HG02571 (cell line): ENCODE results near the gene UBE2V1.
"Not testable (repeated sequence)": the region's sequence is repeated elsewhere in the genome, so short reads cannot be mapped to it uniquely, and the experiment has no call there.

Experiments
- ATAC-seq: cut with Tn5 transposase; IDR thresholded peaks from one replicate; pipeline ENCODE4 v1.9.1; 2021; ENCODE audit warnings: mild to moderate bottlenecking, moderate library complexity; ENCODE audit not compliant: unreplicated experiment

Gene UBE2V1

DNA sequence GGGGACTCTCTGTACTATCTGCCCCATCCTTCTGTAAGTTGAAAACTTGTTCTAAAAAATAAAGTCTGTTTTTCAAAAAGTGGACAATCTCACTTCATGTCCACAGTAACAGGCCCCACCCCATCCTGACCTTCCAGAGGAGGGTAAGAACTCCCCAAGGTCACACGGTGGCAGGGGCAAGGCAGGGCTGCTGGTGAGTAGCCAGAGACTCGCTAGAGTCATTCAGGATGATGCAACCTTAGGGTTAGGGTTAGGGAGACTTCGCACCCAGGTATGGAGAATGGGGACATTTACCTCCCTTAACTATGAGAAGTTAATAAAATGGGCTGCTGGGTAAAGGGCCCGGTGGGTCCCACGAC lies 25.1 kb upstream of the UBE2V1 start:
- no peak for ATAC-seq

- not testable (repeated sequence) for ATAC-seq
These were observed 24.8 kb upstream of the UBE2V1 start for GRCh38 chr20:50137702-50138101.

- no peak for ATAC-seq
These were observed 24.1 kb upstream of the UBE2V1 start for GRCh38 chr20:50136822-50137599.

DNA sequence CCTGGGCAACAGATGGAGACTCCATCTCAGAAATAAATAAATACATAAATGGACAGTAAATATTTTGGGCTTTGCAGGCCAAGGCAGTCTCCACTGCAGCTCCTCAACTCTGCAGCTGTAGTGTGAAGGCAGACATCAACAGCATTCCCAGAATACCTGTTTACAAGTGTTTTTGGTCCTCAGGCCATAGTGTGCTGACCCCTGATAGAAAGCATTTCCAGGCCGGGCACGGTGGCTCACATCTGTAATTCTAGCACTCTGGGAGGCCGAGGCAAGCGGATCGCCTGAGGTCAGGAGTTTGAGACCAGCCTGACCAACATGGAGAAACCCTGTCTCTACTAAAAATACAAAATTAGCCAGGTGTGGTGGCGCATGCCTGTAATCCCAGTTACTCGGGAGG lies 22.2 kb upstream of the UBE2V1 start:
- ATAC-seq = not testable (repeated sequence)

GRCh38 chr20:50133474-50134217 lies 20.7 kb upstream of the UBE2V1 start:
- no peak for ATAC-seq

- no peak for ATAC-seq
These were observed 20.1 kb upstream of the UBE2V1 start for GRCh38 chr20:50133041-50133440.

DNA sequence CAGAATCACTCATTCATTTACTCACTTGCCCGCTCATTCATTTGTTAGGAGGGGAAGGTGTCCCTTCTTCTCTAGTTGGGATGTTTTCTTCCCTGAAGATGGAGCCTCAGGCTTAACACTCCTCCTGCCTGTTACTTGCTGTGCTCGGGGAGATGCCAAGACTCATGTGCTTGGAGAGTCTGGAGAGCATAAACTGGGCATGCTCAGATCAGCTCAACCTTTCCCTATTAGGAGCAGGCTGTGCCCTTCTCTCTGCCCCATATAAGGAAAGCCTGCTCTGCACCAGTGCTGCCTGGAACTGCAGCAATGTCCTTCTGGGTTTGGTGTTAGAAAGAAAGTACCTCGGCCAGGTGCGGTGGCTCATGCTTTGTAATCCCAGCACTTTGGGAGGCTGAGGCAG lies 18.0 kb upstream of the UBE2V1 start:
- no peak for ATAC-seq

DNA sequence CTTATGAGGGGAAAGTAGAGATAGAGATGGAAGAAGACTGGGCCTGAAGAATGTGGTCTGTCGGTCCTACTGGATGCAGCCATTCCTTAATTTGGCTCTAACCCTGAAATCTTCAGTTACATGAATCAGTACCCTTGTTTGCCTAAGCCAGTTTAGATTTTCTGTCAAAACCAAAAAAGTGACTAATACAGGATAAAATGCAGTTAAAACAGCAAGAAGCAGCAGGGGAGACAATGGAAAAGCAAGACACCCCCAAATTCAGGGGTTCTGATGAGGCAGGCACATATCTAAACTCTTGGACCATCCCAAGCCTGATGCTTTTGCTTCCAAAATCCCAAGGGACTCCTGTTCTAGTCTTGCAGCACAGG lies 17.4 kb upstream of the UBE2V1 start:
- no peak for ATAC-seq

DNA sequence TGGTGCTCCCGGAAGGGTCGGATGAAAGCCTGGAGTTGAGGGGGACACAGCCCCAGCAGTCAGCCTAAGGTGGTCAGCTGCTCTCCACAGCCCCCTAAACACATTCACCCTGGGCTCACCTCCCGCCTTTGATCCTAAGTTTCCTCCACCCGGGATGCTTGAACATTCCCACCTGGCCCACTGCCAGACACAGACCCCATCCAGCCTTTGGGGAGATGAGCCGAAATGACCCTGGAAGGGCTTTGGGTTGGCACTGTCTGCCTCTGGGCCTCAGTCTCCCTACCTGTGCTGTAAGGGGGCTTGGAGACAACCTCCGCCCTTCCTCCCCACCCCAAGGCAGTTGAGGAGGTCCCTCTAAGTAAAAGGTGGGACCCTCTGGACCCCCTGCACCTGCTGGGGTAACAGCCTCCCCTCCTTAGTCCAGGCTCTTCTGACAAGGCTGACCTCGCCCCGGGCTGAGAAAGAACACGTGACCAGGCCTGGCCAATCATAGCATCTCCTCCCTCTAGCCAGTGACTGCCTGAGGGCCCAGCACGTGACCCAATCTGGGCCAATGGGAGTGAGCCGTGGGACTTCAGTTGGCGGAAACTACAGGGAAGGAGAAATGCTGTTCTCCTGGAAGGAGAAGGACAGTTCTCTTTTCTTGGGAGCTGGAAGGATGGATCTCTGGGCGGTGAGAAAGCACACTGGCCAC lies 16.9 kb upstream of the UBE2V1 start:
- no peak for ATAC-seq

DNA sequence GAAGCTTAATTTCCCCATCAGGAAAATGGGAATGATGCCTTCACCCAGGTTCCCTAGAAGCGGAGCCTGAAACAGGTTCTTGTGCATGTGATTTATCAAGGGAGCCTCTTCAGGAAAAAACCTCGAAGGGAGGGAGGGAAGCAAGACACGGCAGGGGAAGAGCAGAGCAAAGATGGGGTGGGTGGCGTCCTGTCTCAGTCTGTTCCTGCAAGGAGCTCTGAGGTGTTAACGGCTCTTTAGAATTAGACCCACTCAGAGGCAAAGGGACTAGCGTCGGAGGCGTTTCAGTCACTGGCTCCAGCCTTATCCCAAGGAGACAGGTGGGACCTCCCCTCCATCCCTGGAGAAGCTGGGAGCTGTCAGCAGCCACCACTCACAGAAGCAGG lies 15.6 kb upstream of the UBE2V1 start:
- no peak for ATAC-seq

GRCh38 chr20:50127587-50128519 lies 14.9 kb upstream of the UBE2V1 start:
- ATAC-seq = no peak

GRCh38 chr20:50126662-50127061 lies 13.7 kb upstream of the UBE2V1 start:
- no peak for ATAC-seq

- no peak for ATAC-seq
These were observed 12.3 kb upstream of the UBE2V1 start for GRCh38 chr20:50125279-50125678.

DNA sequence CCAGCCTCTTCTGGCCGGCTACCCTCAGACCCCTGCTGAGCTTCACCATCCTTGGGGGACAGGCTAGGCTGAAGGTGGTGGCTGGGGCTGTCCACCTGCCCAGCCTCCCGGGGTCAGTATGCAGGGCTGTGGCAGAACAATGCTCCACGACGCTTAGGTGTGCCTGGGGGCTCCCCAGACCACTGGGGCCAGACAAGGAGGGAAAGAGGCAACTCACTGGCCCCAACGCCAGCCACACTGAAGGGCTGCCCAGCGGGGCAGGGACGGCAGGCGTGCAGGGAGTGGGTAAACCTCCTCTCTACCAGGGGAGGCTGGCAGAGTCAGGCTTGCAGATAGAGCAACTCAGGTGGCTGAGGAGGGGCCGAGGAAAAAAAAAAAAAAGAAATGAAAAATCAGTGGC lies 11.5 kb upstream of the UBE2V1 start:
- ATAC-seq = no peak

GRCh38 chr20:50123418-50123817 lies 10.5 kb upstream of the UBE2V1 start:
- ATAC-seq = no peak

DNA sequence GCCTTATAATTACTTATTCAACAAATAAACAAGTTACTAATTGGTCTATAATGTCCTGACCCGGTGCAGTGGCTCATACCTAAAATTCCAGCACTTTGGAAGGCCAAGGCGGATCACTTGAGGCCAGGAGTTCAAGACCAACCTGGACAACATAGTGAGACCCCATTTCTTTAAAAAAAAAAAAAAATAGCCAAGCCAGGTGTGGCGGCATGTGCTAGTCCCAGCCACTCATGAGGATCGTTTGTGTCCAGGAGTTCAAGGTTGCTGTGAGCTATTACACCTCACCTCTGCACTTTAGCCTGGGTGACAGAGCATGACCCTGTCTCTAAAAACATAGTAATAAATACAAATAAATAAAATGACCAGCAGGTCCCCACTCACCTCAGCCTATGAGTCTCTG lies 9.8 kb upstream of the UBE2V1 start:
- no peak for ATAC-seq

- ATAC-seq = no peak
These were observed 8.9 kb upstream of the UBE2V1 start for GRCh38 chr20:50121858-50122271.

DNA sequence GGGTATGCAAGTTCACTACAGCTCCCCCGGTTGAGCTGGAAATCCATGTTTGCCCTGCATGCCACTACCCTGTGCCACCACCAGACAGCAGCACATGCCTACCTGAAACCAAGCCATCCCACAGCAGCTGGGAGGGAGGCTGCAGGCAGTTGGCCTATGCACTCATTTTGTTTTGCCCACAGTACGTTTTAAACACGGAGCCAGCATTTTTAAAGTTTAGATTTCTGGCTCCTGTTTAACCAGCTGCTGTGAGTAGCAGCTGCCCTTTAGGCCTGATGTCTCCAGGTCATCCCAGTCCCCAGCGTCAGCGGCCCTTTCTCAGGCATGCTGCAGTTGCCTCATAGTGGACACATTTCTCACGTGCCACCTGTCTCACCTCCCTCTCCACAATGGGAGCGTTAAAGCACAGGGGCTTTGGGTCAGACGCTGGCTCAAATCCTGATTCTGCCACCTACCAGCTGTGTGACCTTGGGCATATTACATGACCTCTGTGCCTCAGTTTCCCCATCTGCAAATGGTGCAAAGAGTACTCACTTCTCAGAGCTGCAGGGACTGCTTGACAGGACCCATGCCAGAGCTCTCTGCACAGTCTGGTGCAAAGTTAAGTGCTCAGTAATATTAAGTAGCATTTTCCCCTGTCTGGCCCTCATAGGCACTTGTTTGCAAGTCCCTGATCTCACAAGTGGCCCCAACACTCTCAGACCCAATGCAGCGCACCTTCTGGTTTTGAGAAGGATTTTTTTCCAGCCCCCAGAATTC lies 8.2 kb upstream of the UBE2V1 start:
- ATAC-seq = no peak

GRCh38 chr20:50118203-50118602 lies 5.3 kb upstream of the UBE2V1 start:
- no peak for ATAC-seq

- ATAC-seq = no peak
These were observed 3.5 kb upstream of the UBE2V1 start for GRCh38 chr20:50116368-50116999.
